HuH-7.5 (cell line): ENCODE results near the gene RRAS2.
"Not testable (repeated sequence)": the region's sequence is repeated elsewhere in the genome, so short reads cannot be mapped to it uniquely, and the experiment has no call there.

Source experiments
- DNase-seq: peaks from one replicate; pipeline ENCODE4 v3.0.0; 2011; ENCODE audit warnings: low spot score

The RRAS2 gene

GRCh38 chr11:14255238-14255534 is 103.8 kb downstream of the RRAS2 start:
- no peak for DNase-seq

GRCh38 chr11:14254533-14255237 is 104.3 kb downstream of the RRAS2 start:
- no peak for DNase-seq

DNA sequence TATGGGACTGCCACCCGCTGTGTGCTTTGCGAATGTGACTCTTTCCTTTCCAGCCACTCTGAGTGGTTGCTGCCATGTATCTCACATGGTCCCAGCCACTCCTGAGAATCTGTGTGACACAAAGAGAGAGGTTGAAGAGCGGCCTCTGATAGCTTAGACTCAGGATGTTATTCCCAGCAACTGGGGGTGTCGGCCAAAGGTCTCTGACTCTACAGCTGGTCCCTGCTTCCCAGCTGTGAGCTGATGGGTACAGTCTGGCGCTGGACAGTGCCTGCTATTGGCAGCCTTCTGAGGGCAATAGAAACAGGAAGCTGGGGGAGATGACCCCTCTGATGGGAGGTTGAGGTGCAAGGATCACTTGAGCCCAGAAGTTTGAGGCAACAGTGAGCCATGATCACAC is 105.1 kb downstream of the RRAS2 start:
- DNase-seq: no peak

DNA sequence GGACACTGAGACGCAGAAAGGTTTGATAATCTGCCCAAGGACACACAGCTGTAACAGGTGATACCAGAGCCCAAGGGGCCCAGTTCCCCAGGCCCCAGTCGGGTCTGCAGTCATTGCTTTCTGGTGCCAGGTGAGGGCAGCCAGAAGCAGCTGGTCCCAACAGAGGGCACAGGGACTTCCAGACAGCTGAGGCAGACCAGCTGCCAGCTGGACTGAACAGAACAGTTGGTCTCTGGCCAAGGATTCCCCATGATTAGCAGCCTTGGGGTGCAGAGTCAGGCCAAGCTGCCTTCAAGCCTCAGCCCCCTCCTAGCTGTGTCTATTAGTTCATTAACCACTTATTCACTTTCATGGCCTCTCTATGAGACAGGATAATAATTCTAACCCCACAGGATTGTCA is 105.6 kb downstream of the RRAS2 start:
- DNase-seq: no peak

GRCh38 chr11:14252501-14252900 is 106.5 kb downstream of the RRAS2 start:
- not testable (repeated sequence) for DNase-seq

DNA sequence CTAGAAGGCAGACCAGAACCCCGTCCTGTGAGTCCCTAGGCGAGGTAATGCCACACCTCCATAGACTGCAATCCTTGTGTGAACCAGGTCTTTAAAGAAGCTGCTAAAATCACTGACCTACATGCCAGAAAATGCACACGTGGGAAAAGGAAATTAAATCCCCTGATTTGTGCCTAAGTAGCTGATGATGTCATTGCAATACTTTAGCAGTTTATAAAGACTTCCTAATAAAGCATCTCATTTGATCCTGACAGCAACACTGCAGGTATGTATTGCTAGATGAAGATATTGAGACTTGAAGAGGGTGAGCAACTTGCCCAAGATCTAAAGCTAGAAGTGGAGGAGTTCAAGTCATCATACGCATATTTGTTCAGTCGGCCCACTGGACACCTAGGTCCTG is 107.2 kb downstream of the RRAS2 start:
- DNase-seq: no peak

GRCh38 chr11:14249121-14249963 is 109.6 kb downstream of the RRAS2 start:
- peak; percentile 31 for DNase-seq

- no peak for DNase-seq
These were observed 110.4 kb downstream of the RRAS2 start for GRCh38 chr11:14248580-14248981.

GRCh38 chr11:14245444-14245843 is 113.5 kb downstream of the RRAS2 start:
- DNase-seq: no peak

GRCh38 chr11:14244926-14245325 is 114.1 kb downstream of the RRAS2 start:
- DNase-seq: no peak

GRCh38 chr11:14242733-14243132 is 116.2 kb downstream of the RRAS2 start:
- DNase-seq: no peak

DNA sequence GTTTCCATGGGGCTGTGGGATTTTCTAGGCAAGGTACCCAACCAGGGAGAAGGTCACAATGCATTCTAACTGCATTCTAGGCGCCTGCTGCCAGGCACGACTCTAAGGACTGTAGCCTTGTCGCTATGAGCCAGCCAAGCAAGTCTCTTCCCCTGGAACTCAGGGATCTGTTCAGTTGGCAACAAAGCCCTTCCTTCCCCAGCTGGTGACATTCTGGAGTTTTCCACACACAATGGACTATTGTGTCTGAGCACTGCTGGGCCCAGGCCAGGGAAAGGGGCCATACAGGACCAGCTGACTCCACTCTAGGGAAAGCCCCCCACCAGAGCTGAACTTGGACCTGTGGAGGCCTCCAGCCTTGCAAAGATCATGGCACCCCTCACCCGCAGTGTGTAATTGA is 116.8 kb downstream of the RRAS2 start:
- no peak for DNase-seq

DNA sequence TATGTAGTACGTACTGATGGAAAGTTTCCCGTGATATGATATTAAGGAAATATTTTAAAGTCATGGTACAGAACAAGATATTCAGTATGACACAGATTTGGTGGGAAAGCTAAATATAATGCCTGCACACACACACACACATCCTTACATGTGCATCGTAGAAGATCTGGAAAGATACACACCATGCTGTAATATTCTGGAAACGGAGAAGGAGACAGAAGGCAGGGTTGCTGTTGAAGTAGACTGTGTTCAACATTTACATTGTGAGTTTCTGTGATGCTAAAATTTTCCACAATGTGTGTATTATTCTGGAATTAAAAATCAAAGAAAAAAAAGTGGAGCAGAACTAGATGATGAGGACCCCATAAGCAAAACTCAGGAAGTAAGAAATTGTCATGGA is 118.0 kb downstream of the RRAS2 start:
- DNase-seq: no peak

DNA sequence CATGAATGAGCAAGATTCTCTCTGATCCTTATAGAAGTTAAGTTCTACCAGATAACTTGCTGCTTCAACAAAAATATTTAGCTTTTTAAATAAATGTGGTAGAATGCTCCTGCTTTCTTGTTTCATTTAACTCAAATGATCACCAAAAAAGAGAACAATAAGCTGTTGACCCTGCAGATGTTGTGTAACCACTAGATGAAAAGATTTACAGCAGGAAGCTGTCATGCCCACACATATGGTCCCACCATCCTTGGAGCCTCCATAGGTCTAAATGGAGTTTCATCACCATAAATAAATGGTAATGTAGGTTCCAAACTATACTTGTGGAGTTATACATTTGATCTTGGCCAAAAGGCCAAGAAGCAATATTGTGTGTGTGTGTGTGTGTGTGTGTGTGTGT is 118.8 kb downstream of the RRAS2 start:
- no peak for DNase-seq

DNA sequence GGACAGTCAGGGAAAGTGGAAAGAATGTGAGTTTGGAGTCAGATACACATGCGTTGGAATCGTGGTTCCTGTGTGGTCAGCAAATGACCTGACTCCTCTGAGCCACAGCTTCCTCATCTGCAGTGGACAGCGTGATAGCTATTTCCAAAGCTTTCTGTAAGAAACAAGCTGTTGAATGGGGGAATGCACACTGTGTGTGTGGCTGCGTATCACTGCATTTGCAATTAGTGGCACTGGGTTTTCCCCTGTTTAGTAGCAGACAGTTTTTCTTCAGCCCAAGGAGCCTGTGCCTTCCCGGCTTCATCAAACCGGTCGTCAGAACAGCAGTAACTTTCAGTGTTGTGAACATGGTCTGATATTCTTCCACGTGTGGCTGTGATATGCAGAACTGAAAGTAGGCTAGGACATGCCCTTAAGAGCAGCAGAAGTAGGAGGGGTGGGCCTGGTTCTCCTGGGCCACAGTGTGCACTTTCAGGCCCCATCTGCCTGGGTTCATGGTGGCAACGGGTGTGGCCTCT is 121.5 kb downstream of the RRAS2 start:
- DNase-seq: no peak

- DNase-seq: no peak
These were observed 123.3 kb downstream of the RRAS2 start for GRCh38 chr11:14235701-14236100.

- DNase-seq: no peak
These were observed 124.5 kb downstream of the RRAS2 start for GRCh38 chr11:14234446-14234845.

DNA sequence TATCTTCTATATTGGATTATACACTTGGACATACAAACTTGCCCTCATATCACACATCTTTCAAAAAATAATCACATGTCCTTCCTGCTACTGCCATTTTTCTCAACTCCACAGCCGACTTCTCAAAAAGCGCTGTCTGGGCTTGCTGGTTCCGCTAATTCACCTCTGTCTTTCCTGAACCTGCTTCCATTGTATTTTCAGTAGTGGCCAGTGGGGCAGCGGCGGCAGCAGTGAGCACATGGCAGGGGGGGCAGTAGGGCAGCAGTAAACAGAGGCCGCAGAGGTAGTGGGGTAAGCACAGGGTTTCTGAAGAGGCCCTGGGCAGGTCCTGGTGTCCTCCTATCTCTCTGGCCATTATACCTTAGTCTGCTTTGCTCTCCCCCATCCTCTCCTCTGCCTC is 126.3 kb downstream of the RRAS2 start:
- DNase-seq: peak; percentile 16

DNA sequence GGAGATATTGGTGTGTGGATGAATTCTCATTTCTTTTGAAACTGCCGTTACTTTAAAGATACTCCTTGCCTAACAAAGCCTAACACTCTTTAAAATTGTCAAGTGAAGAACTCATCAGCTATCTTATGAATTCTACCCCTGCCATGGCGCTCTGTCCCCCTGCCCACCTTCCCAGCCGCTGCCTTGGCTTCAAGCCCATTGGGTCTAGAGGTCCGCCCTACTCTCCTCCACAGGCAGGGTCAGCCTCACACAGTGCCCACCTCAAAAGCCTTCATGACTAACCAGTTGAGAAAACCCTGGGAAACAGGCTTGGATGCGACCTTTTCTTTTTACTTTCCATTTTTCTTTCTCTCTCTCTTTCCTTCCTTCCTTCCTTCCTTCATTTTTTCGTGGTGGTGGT is 128.6 kb downstream of the RRAS2 start:
- DNase-seq: no peak

DNA sequence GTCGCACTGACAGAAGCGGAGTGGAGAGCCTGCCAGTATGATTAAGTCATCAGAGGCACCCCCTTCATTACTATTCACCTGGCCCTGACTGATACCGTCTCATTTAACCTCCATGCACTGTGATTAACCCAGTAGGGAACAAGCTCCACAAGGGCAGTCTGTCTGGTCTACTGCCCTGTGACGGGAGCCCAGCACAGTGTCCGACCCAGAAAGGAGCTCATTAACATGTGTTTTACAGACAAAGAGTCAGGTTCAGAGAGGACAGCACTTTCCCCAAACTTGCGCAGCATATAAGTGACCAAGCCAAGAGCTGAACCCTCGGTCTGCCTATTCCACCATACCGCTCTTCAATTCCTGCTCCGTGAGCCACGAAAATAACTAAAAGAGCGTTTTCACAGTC is 129.5 kb downstream of the RRAS2 start:
- DNase-seq: no peak

DNA sequence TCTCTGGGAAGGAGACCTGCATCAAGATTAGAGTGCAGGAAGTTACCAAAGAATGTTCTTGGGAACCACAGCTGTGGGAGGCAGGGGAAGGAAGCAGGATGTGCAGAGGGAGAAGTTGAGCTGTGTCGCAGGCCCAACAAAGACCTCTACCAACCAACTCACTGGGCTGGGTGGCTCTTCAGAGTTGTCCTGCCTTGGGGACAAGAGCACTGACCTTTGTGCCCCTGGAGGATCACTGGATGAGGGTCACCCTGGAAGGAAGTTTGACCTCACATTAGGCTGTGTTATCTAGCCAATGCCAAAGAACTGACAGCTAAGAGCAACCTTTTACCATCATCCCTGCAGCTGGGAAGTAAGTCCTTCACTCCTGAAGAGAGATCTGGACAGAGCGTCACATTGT is 130.6 kb downstream of the RRAS2 start:
- no peak for DNase-seq
